Activated CD4-positive, CD25-positive, alpha-beta regulatory T cell treated with anti-CD3 and anti-CD28 coated beads, Interleukin-2, amount 50 U/mL, for 72 hours (primary cell): Measurements from ENCODE around the gene IGDCC3.

Experiments used
- DNase-seq: peaks from one replicate; pipeline ENCODE4 v3.0.0; 2021

Gene IGDCC3

DNA sequence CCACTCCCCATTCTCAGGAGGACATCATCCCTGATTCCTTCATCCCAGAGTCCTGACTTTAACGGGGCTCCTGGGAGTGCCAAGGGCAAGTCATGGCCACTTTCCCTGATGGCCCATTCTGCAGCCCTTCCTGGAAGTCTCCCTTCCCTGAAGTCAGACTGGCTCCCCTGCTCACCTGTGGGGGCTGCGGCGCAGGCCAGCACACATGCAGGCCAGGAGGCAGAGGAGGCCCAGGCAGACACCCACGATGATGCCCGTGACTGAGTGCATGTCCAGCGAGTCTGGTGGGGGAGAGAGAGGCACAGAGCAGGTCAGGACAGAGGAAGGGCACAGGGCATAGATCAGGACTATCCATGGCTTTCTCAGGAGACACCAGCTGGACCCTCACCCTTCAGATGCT lies 8.6 kb upstream of the IGDCC3 start:
- no peak for DNase-seq

DNA sequence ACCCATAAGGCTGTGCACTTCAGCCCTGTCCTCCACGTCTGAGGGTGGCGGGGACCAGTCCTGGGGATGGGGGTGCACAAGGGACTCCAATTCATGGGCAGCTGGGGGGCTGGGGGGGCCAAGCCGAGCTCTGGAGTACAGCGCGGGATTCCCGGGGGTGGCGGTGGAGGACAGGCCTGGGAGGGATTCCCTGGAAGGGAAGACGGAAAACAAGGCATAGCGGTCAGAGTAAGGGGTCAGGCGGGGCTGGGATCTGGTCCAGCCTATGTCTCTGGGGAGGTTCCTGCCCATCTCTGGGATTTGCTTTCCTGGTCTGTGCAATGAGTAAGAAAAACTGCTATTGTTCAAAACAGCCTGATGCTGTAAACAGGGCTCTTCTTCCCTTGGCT lies 8.1 kb upstream of the IGDCC3 start:
- no peak for DNase-seq

DNA sequence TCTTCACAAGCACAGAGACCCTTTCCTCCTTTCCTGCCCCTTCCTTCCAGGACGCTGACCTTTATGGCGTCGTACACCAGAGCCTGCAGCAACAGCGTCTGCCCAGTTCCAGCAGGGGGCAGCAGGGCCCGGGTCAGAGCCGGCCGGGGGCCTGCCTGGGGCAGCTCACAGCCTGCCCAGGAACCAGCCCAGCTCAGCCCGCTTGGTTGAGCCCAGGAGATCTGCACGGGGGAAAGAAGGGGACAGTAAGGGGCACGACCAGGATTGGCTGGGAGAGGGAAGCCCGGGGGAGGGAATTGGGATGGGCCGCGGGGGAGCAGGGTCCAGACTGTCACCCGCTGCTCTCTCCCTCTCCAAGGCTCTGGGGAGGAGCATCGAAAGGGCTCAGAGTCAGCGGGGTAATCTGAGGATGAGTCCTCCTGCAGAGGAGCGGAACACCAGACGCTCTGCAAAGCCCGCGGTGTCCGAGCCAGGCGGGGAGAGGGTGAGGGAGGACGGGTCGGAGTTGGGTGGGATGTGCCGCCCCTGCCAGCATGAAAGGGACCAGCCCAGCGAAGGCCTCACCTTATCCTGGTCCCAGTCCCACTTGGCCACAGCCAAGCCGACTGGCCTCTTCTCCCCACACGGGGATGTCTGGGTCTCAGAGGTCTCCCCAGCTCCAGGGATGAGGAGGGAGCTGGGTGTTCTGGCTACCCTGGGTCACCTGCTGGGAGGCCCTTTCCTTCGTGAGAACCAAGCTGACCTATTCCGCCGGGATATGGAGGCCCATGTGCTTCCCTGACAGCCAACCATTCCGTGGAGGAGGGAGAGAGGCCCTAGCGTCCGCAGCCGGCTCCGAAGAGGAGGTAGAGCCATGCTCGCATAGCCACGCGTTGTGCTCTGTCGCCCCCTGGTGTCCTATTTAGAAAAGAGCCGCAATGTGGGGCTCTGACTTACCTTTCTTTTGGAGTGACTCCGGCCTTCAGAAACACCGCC lies 7.4 kb upstream of the IGDCC3 start:
- DNase-seq: peak; percentile 85

DNA sequence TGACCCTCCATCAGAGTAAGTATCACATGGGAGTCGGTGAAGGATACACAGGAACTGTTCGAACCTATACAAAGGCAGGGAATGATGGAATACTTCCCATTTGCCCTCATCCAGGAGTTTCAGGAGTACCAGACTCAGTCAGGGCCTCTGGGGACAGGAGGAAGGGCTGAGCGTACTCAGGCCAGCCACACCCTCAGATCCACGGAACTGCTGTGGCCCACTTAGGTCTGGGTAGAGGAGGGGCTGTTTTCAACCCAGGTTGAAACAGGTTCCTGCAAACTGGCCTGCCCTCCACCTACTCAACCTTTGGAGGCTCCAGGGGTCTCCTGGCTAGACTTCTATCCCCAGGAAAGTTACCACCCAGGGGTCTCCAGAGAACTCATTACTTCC lies 6.7 kb upstream of the IGDCC3 start:
- DNase-seq: no peak

DNA sequence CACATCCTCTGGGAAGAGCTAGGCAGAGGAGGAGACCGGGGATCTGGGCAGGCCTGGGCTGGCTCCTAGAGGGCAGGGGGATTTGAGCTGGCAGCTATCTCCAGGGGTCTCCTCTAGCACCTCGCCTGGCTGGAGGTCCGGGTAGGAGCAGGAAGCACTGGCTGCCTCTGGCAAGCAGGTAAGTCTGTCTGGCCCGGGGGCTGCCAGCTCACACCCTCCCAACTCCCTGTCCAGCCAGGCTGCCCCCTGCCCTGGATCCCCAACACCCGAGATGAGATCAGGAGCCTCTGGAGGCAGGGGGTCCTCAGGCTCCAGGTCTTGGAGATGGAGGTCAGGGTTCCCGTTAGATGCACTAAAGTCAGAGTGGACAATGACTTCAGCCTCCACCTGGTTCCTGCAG lies 6.2 kb upstream of the IGDCC3 start:
- DNase-seq: no peak

DNA sequence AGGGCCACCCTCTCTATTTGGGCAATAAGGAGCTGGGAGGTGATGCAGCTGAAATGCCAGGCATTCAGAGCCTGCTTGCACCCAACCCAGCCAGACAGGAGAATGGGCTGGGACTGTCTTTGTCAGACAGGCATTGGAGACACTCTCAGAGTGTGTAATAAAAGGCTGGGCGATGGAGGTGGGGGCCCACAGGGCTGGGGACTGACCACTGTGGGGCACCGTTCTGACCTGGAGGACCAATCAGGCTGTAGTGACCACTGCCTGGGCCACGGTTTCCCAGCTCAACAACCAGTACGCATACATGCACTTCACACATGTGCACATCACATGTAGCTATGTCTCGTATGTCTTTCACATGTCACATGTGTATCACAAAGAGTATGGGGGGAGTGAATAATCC lies 5.7 kb upstream of the IGDCC3 start:
- DNase-seq: no peak

DNA sequence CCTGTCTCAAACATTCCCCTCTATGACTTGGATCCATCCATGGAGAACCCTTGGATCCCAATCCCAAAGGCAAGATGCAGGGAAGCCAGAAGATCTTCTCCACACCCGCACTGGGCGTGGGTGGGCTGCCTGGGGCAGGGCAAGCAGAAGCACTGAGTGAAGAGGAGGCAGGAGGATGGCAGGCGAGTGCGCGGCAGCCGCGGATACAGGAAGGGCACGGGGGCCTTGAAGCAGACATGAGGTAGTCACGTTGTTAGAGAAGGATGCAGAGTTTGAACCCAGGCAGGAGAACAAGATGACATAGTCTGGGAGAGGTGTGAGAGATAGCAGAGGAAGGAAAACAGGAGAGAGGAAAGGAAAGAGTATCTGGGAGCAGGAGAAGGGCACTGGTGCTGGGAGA lies 5.1 kb upstream of the IGDCC3 start:
- DNase-seq: no peak

DNA sequence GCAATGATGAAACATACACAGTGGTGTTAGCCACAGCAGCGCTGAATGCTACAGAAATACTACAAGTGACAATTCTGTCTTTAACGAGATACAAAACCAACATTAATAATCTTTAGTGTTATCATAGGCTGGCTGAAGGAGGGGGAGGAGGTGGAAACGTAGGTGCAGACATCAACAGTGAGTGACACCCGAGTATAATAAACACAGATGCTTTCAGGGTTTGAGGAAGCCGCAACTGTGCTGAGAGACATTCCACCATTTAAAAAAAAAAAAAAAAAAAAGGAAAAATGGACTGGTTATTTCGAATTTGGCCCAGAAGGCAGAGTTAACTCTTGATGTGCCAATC lies 4.3 kb upstream of the IGDCC3 start:
- DNase-seq: no peak

DNA sequence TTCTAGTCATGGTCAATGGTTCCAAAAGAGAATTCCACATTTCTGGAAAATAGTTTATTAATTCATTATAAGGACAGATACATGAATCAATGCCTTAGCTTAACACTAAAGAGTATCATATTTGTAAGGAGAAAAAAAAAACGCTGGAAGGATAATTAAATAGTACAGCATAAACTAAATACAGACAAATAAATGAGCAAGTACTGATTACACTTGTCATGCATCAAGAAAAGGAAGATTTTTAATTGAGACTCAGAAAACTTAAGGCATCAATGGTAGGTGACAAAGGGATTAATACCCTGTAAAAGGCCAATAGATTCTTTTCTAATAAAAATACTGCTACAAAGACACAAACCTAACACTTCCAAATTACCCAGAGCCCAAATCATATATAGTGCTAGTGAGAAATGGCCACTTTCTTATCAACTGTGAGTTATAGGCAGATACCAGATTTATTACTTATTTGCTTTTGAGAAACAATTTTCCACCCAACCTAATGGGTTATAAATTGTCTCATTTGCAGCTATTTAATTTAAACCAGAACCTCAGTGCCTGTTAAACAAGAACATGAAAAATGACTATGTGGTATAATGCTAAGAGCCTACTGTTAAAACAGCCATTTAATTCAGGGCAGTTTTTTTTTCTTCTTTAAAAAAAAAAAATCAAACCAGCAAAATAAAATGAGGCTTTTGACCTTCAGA lies 3.8 kb upstream of the IGDCC3 start:
- no peak for DNase-seq

DNA sequence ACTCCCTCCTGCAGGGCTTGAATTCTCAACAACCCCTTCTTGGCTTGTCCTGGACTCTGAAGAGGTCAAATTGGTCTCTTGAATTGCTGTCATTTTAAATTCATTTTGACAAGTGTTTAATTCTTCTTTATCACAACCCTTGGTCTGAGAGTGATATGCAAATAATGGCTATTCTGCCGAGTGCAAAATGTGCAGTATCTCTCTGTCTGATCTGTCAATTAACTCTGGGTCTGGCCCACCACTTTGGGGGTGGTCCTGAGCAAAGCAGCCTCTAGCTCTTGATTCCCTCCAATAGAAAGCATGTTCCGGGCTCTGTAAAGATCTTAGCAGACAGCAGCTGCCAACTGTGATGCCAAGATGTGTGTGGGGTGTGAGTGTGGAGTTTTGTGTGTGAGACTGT lies 2.2 kb upstream of the IGDCC3 start:
- no peak for DNase-seq

DNA sequence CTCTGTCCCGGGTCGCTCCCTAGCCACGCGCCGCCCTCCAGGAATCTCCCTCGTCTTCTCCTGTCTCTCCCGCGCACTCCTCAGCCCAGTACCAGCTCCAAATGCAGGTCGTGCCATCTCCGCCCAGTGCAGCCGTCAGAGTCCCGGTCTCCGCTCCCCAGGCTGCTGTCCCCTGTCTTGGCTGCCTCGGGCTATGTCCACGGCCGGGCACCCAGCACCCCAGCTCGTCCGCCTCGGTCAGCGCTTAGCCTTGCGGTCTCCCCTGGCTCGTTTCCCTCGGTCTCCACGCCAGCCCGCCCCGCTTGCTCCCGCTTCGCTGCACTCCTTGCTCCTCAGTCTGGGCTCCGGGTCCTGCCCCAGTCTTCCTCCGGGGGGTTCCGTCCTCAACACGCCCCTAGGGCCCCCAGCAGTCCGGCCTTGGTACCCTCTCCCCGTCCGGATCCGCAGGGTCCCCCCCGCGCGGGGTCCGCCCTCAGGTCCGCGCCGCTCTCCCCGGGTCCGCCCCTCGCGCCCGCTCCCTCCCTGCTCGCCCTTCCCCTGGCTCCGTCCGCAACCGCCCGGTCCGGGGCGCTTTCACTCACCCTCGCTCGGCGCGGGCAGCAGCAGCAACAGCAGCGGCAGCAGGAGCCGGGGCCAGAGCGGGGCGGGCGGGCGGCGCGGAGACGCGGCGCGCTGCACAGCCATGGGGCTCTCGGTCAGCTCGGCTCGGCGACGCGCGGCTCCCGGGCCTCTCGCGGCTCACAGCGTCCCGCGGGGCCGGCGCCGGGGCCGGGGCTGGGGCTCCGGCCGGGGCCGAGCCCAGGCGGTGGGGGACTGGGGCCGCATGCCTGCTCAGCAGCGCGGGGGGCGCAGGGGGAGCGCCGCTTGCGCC lies 462 bp downstream of the IGDCC3 start:
- DNase-seq: no peak

DNA sequence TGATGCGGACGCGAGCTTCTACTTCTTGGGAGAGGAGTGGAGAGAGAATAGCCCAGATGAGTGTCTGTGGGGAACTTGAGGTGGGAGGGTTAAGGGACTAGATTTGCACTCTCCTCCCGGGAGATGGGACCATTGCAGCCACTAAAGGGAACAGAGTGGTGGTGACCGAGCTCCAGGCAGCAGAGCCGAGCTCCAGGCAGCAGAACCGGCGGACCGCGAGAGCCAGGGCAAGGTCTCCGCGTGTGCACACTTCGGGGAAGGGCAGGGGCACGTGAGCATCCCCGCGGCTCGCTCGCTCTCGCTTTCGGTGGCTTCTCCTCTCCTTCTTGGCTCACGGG lies 1.1 kb downstream of the IGDCC3 start:
- DNase-seq: no peak

DNA sequence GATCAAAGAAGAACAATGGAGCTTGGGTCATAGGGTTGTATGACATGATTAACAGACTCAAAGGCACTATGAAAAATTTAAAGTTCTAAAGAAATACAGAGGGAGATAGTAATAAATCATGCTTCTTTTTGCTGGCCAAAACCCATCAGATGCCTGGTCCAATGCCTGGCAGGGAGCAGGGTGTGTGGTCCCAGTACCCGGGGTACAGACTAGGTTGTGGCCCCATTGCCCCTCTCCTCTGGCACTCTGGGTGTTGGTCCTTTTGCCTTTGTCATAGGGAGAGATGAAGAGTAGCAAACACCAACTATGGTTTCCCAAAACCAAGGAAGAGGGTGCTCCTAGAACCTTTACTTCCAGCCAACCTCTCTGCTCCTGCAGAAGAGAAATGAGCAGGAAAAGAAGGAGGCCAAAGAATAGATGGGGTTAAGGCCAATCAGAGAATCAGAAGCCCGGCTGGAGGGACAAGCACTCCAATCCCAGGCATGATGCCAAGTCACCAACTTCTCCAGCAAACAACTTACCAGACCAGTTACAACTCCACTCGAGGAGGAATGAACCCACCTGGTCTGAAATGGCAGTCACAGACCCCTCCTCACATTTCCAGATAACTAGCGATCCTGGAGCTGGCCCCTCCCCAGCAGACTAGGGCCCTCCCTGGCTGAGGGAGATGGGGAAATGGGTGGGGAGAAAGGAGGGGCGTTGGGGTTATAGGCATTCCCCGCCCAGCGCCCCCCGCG lies 1.8 kb downstream of the IGDCC3 start:
- DNase-seq: no peak

DNA sequence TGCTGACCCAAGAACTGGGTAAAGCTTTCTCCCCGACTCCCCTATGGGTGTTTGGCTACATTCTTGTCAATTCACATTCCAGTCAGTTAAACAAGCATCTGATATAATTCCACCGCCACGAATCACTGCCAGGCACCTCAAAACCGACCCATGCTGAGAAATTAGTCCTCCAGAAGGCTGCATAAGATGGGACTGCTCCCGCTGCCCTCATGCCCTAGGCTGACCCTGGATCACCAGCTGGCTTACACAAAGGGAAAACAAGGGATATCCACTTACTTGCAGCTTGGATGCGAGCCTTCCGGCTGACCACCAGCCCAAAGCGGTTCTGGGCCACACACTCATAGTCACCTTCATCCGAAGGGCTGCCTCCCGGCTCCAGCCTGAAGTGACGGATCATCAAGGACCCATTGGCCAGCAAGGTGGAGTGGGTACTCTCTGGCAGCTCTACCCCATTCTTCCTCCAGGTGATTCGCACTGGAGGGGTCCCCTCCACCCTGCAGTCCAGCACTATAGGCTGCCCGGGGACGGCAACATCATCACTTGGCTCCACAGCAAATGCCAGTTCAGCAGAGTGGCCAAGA lies 2.9 kb downstream of the IGDCC3 start:
- no peak for DNase-seq

DNA sequence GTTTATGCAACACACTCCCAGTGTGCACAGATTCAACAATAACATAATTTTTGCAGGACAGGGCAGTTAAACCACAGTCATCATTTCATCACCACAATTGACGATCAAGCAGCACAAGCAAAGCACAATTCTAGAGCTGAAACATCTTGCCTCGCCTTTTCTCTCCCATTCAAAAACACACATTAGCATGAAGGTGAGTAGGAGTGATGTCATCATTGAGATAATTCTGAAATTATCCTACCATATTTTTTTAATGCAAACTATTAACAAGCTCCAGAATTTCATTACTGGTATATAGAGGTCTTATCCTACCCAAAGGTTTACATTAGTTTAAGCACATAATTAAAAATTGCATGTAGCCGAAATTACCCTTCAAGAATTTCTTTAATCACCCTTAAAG lies 3.5 kb downstream of the IGDCC3 start:
- DNase-seq: no peak

DNA sequence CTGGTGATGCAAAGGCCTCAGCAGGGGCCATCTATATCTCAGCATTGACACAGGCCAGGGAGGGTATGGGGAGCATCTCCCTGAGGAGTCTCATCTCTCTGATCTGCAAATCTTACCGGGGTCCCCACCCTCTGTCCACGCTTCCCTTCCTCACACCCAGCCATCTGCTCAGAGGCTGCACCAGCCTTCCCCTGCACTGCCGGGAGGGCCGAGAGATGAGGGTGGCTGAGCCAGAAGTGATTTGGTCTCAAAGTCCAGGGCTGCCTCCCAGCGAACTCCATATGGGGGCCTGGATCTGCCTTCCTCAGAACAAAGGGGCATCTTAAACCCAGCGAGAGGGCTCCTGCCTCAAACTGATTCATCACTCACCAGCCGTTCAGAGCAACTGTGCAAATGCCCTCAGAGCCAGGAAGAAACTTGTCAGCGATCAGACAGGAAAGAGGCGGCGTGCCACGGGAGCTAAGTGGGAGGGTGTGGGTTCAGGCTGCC lies 4.6 kb downstream of the IGDCC3 start:
- DNase-seq: no peak

DNA sequence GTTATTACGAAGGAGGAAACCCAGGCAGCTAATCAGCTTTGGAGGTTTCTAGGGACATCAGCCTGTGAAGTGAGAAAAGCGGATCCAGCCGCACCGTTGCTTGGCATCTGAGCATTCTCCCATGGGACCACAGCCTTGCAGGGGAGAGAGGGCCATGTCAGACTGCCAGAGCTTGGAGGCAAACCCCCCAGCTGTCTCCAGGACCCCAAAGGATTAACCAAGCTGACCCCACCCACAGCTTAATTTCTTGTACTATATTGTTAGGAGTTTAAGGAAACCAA lies 5.1 kb downstream of the IGDCC3 start:
- DNase-seq: no peak

DNA sequence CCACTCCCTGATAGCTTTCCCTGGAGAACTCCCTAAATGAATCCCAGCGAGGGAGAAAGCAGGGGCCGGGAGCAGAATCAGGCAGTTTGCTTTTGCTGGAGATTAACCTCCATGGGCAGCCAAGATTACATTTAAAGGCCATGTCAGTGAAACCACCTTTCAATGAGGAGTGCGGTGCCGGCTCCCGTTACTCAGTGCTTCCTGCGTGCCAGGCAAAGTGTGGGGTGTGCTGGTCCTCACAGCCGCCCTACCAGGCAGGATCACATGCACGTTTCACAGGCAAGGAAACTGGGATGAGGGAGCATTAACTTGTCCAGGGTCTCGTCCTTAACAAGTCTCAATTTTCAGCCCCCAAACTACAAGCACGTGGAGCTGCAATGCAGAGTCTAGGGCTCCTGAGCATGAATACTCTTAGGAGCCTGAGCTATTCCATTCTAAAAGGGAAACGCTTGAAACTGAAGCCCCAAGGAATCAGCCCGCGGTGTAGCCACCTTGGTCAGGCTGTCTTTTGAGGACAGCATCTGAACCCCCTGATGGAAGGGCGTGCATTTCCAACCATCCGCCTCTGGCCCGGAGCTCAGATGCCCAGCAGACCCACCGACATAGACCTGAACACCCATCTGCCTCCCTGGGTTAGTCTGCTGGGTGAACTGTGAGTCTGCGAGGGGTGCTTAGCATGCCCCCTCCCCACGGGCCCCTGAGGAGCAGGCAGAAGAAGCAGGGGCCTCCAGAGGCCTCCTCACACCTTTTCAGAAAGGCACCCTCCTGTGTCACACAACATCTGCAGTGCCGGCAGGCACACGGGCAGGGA lies 5.6 kb downstream of the IGDCC3 start:
- no peak for DNase-seq

DNA sequence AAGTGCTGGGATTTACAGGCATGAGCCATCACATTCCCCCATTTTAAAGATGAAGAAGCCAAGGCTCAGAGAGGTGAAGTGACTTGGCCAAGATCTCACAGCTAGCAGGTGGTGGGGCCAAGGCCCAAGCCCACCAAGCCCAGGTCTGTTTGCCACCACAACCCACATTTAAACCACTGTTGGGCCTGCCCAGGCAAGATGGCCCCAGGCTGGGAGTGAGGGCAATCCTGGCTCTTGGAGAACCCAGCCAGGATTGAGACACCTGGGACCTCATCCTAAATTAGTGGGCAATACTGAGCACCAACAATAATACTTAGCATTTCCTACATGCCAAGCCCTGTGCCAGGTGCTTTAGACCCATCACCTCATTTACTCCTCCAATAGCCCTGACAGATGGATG lies 6.9 kb downstream of the IGDCC3 start:
- no peak for DNase-seq

DNA sequence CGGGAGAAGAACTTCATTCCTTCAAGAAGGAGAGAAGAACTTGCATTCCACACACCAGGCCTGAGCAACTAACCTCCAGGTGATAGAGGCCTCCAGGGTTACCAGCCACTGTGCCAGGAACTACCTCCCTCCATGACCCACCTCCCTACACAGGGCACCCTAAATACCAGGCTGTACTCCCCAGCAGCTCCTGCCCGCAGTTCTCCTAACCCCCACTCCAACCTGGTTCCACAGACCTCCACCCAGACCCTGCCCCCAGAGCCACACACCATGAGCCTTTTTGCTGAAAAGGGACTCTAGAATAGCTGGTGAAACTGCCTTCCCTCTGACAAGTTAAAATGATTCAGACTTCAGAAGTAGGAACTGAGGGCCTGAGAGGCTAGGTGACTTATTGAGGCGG lies 8.2 kb downstream of the IGDCC3 start:
- no peak for DNase-seq

DNA sequence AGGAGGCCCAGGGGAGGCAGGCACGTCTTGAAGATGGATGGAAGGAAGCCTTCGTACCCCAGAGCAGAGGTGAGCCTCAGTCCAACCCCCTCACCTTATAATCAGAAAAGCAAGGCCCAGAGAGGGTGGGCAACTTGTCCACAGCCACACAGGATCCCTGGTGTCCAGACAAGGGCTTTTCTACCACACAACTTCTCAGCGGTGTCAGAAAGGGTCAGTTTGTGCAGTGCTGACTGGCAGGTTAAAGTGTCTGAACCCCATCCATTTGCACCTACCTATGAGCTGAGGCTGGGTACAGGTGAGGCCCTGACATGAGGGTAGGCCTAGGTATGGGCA lies 8.6 kb downstream of the IGDCC3 start:
- DNase-seq: no peak
